ENCODE results near the gene NEK4.

GRCh38 chr3:52777127-52777958 lies 6.6 kb upstream of the NEK4 start, which contains the start of gene ITIH1:
- TF ChIP-seq SUZ12 (IDR thresholded peaks at IDR 0.05; ENCODE audit: extremely low read depth, insufficient read depth, insufficient read length) (no peak), YY1 (IDR thresholded peaks at IDR 0.05; ENCODE audit: insufficient read depth, insufficient read length) (no peak)
